ENCODE results near the gene KRAS.
"Not testable (repeated sequence)": the region's sequence is repeated elsewhere in the genome, so short reads cannot be mapped to it uniquely, and the experiment has no call there.

KRAS gene

GRCh38 chr12:25250744-25251730, at the start of gene KRAS:
TSS of gene KRAS (minus strand) at chr12:25250929.
- DNase-seq, result peak in 55 of 56 donors; percentile 41 to 96 (median 90)

- DNase-seq, result no peak
These were observed 45.7 kb upstream of the KRAS start for GRCh38 chr12:25296381-25296780.

DNA sequence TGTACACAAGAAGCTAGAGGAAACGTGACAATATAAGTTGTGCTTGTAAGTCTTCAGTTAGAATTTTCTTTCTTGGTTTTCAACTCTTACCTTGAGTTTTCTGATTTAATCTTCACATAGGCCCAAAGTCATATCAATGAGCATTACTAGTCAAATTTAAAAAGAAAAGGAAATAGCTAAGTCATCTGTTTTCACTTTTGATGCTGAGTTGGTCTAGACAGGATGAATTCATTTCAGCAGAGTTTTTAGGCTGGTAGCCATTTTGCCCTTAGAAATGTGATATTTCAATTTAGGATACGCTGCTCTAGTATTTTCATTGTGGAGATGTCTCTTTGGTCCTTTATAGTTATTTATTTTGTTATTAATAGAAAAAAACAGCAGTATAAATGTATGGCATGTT, 44.6 kb upstream of the KRAS start:
- DNase-seq, result no peak

DNA sequence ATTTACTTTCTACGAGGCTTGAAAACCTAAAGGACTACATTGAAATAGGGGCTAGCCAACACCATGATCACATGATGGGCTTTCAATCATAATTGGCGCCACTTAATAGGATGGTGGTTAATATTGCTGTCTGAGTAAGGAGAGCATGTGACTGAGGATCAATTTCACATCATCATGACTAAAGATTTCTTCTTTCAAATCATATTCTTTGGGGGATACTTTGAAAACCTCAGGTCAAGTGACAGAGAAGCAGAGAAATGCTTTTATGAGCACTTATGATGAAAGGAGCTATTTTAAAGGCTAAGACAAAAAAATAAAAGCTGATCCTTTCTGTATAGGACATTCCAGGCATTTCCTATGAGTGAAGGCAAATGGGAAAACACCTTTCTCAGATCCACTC, 42.9 kb upstream of the KRAS start:
- no peak for DNase-seq

GRCh38 chr12:25292810-25293221, 42.1 kb upstream of the KRAS start:
- DNase-seq, result not testable (repeated sequence)

GRCh38 chr12:25287610-25288009, 36.9 kb upstream of the KRAS start:
- no peak for DNase-seq

GRCh38 chr12:25286837-25287236, 36.1 kb upstream of the KRAS start:
- DNase-seq, result no peak

GRCh38 chr12:25284024-25284423, 33.3 kb upstream of the KRAS start:
- DNase-seq, result no peak

GRCh38 chr12:25283006-25283405, 32.3 kb upstream of the KRAS start:
- DNase-seq, result no peak

- no peak for DNase-seq
These were observed 29.4 kb upstream of the KRAS start for GRCh38 chr12:25280082-25280481.

GRCh38 chr12:25278269-25278668, 27.5 kb upstream of the KRAS start:
- DNase-seq, result no peak

DNA sequence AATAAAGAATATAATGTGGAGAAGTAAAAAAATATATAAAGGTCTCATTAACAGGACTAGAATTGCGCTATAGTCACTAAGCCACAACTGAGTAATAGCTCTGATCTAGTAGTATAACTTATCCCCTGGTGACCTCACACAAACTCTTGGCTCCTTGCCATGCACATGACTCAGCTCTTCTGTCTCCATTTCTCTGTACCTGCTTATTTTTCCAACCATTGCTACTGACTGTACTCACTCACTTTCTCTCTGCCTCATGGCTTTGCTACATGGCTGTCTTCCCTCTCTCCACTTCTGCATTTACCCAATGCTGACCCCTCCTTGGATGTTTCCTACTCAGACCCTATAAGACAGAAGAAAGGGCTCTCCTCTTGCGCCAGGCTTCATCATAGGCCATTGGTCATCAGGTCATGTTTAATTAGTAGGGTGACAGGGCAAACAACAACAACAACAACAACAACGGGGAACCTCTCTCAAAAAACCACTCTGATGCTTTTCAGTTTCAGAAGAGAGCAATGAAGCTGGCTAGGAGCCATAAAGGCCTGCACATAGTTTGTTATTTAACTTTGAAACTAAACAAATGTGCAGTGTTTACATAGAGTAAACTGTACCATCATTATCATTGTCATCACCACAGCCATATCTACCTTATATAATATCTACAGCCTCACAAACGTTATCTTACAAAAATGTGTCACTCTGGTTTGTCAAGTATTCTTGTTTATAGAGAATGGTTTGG, 25.6 kb upstream of the KRAS start:
- DNase-seq, result peak in 1 of 56 donors; percentile 11

DNA sequence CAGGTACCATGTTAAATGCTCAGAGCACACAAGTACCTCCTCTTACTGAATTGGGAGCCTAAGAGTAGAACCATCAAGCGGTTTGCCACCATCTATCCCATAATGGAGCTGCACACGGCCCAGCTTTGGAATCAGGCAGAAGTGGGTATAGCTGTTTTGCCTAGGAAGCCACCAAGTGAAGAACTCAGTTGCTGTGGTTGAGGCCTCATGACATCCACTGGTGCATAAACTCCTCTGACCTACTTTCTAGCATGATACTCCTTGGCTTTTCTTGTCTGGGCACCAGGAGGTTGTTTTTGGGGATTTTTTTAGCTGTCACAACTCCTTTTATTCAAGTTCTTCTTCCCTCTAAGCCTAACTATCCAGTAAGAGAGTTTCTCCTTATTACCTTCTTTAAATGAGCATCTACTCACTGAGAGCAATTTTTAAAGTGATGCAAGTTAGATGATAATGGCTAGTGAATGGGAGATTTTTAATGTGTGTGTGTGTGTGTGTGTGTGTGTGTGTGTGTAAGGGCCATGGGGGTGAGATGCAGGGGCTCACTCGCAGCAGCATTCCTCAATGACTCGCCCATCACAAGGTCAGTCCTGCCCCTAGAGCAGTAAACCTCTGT, 20.9 kb upstream of the KRAS start:
- DNase-seq, result no peak

DNA sequence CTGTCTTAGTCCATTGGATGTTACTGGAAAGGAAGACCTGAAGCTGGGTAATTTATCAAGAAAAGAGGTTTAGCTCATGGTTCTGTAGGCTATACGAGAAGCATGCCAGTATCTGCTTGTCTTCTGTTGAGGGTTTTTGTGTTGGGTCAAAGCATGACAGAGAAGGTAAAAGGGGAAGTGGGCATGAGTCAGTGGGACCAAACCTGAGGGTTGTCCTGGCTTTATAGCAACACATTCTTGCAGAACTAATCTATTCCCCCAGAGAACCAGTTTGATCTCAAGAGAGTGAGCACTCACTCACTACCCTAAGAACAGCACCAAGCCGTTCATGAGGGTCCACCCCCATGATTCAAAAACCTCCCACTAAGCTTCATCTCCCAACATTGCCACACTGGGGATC, 19.0 kb upstream of the KRAS start:
- no peak for DNase-seq

DNA sequence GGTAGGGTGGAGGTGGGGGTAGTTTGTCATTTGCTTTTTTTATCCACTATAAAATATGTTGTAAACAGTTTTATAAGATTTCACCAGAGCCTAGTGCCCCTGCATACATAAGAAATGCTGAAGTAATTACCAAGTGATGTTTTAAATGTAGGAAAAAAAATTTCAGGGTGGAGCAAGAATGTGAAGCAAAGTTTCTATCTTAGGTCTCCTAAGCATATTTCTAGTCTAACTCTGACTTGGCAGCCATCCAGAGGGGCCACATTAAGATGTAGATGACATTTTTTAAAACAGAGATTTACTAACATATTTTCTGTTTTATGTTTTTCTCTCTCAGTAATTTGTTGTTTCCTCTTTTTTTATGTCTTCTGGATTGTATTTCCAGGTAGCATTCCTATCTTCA, 15.8 kb upstream of the KRAS start:
- DNase-seq, result no peak

GRCh38 chr12:25264862-25265261, 14.1 kb upstream of the KRAS start:
- no peak for DNase-seq

- no peak for DNase-seq
These were observed 13.4 kb upstream of the KRAS start for GRCh38 chr12:25264114-25264513.

GRCh38 chr12:25263594-25263993, 12.9 kb upstream of the KRAS start:
- no peak for DNase-seq

DNA sequence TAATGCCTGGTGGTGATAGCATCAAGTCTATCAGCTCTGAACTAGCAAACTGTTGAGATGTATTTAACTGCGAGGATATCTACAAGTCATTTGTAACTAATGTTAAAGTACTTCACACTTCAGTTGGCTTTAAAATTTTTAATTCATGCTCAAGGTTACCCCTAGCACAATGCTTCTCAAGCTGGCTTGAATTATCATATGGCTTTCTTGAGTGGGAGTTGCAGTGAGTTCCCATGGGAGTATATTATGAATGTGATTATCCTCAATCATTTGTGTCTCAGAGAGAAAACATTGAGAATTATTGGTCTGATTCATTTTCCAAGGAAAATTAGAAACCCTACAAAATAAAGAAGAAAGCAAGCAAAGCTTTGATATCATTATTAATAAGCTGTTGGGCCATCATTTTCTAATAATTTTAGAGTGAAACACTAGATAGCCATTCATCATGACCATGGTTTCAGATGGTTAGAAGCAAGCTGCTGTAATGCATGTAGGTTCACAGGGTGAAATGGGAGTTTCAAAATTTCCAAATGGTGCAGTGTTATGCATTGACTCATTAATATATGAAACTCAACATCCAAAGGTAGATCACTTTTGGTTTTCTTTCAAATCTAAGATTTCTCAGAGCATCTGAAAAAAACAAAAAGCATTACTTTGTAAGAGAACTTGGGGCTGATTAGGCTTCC, 11.8 kb upstream of the KRAS start:
- DNase-seq, result no peak

- DNase-seq, result no peak
These were observed 7.0 kb upstream of the KRAS start for GRCh38 chr12:25257590-25258324.

DNA sequence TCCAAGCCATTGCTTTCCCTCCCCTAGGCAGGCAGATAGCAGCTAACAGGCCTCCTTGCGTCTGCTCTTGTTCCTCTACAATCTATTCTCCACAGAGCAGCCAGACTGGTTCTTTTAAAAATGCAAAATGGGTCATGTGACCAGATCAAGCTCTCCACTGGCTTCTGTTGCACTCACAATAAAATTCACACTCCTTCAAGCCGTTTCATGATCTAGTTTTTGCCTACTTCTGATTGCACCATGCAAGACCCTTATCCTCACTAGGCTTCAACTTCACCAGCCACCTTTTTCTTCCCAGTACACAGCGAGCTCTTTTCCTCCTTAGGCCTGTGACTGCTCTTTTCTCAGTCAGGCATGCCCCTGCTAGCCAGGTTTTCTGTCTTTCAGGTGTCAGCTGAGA, 6.1 kb upstream of the KRAS start:
- no peak for DNase-seq

All from amygdala (tissue), 56 donors.